Rectal smooth muscle tissue (tissue), 1 donor: ENCODE measurements around the gene FSTL4.

Source experiments
- H3K27ac ChIP-seq: one replicate; pipeline ENCODE4 v1.7.0; 2013; ENCODE audit warnings: low read depth, low read length, inconsistent platforms
- H3K27me3 ChIP-seq: one replicate; pipeline ENCODE4 v1.7.0; 2013; ENCODE audit warnings: low read length; ENCODE audit not compliant: control insufficient read depth, insufficient read depth
- H3K36me3 ChIP-seq: one replicate; pipeline ENCODE4 v1.7.0; 2013; ENCODE audit warnings: low read length; ENCODE audit not compliant: control insufficient read depth, insufficient read depth
- H3K4me1 ChIP-seq: one replicate; pipeline ENCODE4 v1.7.0; 2013; ENCODE audit warnings: low read length; ENCODE audit not compliant: control insufficient read depth, insufficient read depth
- H3K4me3 ChIP-seq: one replicate; pipeline ENCODE4 v1.7.0; 2013; ENCODE audit warnings: low read length
- H3K9ac ChIP-seq: one replicate; pipeline ENCODE4 v1.7.0; 2013; ENCODE audit warnings: low read length

Gene FSTL4

GRCh38 chr5:133421806-133422205 is 190.5 kb downstream of the FSTL4 start:
- Histone ChIP-seq H3K36me3 (no peaks in the 10 kb centered on the region), H3K9ac (no peak overlapping the region), H3K4me1 (no peaks in the 10 kb centered on the region), H3K27me3 (no peaks in the 10 kb centered on the region), H3K27ac (no peak overlapping the region), H3K4me3 (no peak overlapping the region)

DNA sequence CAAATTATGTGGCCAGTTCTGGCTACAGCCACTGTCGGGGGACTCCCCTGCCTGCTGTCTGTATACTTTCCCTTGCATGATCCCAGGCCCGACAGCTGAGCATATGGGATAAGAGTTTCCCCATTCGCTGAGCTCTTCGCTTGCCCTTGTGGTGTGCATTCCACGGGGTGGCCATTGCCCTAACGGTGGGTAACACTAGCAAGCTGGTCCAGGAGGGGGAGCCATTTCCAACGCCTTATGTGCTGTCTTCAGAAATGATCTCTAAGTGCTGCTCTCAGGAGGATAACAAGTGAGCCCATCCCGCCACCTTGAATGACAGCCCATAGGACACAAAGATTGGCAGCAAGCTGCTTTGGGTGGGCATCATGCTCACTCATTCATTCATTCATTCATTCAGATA is 190.9 kb downstream of the FSTL4 start:
- Histone ChIP-seq H3K9ac (no peak overlapping the region), H3K27me3 (no peaks in the 10 kb centered on the region), H3K27ac (no peak overlapping the region), H3K4me3 (no peak overlapping the region), H3K36me3 (no peaks in the 10 kb centered on the region), H3K4me1 (no peaks in the 10 kb centered on the region)

DNA sequence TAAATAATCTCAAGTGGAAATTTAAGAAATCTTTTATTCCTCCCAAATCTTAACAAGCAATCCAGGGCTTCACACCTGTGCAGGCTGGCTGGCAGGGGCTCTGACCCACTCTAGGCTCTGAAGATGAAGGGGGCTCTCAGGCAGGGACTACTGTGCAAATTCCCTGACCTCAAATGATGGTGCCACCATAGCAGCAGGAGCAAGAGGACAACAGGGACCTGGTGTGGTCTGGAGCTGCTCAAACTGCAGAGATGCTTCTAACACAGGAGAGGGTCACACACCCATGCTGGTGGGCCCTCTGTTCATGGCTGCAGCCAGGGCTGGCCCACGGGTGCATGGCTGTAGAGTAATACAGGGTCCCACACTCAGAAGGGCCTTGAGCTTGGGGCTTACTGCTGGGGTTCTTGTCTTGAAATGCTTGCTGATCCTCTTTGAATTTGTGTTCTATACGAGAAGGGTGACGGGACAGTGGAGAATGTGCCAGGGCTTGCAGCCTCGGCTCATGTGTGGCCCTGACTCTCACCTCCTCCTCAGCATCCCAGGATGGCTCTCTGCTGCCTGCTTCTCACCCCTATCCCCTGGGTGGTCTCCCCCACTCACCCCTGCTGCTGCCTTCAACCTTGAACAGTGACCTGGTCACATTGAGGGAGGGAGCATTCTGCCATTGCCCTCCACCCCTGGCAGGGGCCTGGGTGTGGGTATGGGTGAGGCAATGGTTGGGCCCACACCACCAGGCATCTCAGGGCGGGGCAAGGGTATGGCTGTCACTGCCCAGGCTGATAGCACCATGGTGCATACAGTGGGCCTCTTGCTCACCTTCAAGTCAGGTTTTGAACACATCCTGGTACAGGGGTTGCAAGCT is 191.7 kb downstream of the FSTL4 start:
- no peaks in the 10 kb centered on the region for H3K36me3 ChIP-seq
- no peak overlapping the region for H3K27ac ChIP-seq
- H3K4me3 ChIP-seq, result no peak overlapping the region
- H3K4me1 ChIP-seq, result no peaks in the 10 kb centered on the region
- no peaks in the 10 kb centered on the region for H3K27me3 ChIP-seq
- no peak overlapping the region for H3K9ac ChIP-seq

DNA sequence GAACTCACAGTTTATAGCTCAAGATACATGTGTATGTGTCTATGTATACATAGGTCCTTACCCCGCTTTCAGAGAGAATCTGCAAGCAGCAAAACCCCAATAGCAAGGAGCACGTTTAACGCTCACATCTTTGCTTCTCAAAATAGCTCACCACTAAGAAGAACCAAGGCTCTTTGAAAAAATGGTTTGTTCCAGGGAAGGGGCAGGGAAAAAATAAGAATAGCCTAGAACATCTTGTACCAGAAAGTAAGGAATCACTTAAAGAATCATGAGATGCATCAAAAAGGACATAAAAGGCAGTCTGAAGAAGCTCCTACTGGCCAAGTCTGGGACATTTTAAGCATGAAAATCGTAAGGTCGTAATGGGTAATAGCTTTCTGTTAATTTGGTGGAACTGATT is 196.4 kb downstream of the FSTL4 start:
- Histone ChIP-seq H3K27me3 (no peaks in the 10 kb centered on the region), H3K9ac (no peak overlapping the region), H3K4me1 (no peaks in the 10 kb centered on the region), H3K27ac (no peak overlapping the region), H3K4me3 (no peak overlapping the region), H3K36me3 (no peaks in the 10 kb centered on the region)

DNA sequence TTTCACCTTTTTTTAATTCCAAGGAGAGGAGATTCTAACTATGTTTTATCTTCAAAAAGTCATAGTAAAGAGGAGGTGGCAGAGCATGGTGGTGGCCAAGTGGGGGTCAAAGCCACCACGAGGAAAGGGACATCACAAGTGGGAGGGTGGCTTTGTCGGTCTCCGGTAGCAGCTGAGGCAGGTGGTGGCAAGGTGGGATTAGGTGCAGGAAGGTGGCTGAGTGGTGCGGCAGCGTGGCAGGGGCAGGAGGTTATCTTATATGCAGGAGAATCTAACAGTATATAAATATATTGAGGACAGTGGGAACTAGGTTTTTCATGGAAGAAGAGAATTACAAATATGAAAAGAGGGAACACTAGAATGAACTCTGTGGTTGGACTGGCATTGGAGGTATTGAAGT is 196.8 kb downstream of the FSTL4 start:
- Histone ChIP-seq H3K36me3 (no peaks in the 10 kb centered on the region), H3K27ac (no peak overlapping the region), H3K27me3 (no peaks in the 10 kb centered on the region), H3K9ac (no peak overlapping the region), H3K4me3 (no peak overlapping the region), H3K4me1 (no peaks in the 10 kb centered on the region)

GRCh38 chr5:133412661-133413060 is 199.7 kb downstream of the FSTL4 start:
- no peaks in the 10 kb centered on the region for H3K27me3 ChIP-seq
- no peaks in the 10 kb centered on the region for H3K36me3 ChIP-seq
- no peaks in the 10 kb centered on the region for H3K4me1 ChIP-seq
- H3K9ac ChIP-seq, result no peak overlapping the region
- no peak overlapping the region for H3K27ac ChIP-seq
- H3K4me3 ChIP-seq, result no peak overlapping the region

- Histone ChIP-seq H3K4me3 (no peak overlapping the region), H3K9ac (no peak overlapping the region), H3K27me3 (no peaks in the 10 kb centered on the region), H3K4me1 (no peaks in the 10 kb centered on the region), H3K36me3 (no peaks in the 10 kb centered on the region), H3K27ac (no peak overlapping the region)
Observed at GRCh38 chr5:133410335-133410828, 202.0 kb downstream of the FSTL4 start.

DNA sequence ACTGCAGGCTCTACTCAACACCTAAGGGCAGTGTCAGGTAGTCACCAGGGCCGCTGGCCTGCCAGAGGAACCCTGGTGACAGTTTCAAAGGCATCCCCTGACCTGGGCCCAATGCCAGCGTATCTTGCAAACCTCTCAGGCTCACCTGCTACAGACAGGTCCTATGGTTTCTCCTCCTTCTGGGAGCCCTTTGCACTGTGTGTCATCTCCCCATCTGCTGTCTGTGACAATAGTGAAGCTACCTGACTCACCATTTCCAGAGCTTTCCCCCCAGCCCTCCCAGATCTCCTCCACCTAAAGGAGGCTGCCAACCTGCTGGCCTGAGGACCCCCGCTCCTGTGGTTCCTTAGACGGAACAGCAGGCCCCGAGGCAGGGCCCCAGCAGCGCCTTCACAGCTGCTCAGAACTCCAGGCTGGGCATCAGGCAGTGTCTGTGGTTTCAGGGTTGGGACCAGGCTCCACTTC is 203.1 kb downstream of the FSTL4 start:
- H3K4me1 ChIP-seq, result no peaks in the 10 kb centered on the region
- H3K9ac ChIP-seq, result no peak overlapping the region
- H3K4me3 ChIP-seq, result no peak overlapping the region
- no peaks in the 10 kb centered on the region for H3K27me3 ChIP-seq
- no peaks in the 10 kb centered on the region for H3K36me3 ChIP-seq
- no peak overlapping the region for H3K27ac ChIP-seq

DNA sequence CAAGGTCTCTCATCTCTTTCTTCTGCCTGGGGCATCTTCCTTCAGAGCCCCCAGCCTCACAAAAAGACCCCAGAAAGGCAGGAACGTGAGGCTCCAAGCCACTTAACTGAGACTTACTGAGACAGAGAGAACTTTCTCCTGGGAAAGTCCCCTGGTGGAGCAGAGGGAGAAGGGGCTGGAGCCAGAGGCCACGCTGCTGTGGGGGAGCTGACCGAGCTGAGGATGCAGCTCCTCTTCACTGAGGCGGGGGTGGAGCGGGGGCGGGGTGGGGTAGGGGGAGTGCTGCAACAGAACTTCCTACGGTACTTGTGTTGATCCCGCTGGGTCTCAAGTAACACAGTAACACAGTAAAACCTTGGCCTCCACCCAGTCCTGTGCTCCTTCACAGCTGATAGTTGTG is 204.0 kb downstream of the FSTL4 start:
- Histone ChIP-seq H3K4me1 (no peaks in the 10 kb centered on the region), H3K27ac (no peak overlapping the region), H3K4me3 (no peak overlapping the region), H3K36me3 (no peaks in the 10 kb centered on the region), H3K9ac (no peak overlapping the region), H3K27me3 (no peaks in the 10 kb centered on the region)

- H3K27me3 ChIP-seq, result no peaks in the 10 kb centered on the region
- no peaks in the 10 kb centered on the region for H3K36me3 ChIP-seq
- no peak overlapping the region for H3K9ac ChIP-seq
- H3K4me1 ChIP-seq, result no peaks in the 10 kb centered on the region
- H3K4me3 ChIP-seq, result no peak overlapping the region
- no peak overlapping the region for H3K27ac ChIP-seq
Observed at GRCh38 chr5:133406977-133407632, 205.2 kb downstream of the FSTL4 start.

DNA sequence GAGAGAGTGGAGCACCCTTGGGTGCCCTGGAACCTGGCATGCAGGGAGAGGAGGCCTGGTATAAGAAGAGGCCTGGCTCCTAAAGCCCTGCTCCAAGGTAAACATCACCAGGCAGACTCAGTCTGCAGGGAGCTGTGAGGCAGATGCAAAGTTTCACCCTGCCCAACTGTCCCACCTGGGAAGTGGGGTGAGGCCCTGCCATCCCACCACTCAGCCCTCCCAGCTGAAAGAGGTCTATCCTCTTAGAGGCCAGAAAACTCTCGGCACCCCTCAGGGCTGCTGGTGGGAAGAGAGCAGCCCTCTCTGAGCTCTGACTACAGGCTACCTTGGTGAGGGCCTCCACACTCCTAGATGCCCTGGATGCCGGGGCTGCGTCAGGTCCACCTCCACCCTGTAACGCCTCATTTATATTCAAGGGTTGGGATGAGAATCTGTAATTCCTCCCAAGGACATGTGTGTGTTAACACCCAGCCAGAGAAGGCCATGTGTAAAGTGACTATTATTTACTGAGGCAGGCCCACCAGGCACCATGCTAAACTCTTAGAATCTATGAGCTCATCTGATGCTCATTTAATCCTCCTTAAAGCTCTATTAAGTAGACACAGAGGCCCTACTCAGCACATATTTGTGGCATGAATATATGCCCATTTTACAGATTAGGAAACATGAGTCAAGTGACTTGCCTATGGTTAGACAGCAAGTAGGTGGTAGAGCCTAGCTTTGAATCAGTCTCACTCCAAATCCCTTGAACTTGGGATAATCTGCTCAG is 205.9 kb downstream of the FSTL4 start:
- Histone ChIP-seq H3K36me3 (no peaks in the 10 kb centered on the region), H3K4me1 (no peaks in the 10 kb centered on the region), H3K27ac (no peak overlapping the region), H3K27me3 (no peaks in the 10 kb centered on the region), H3K4me3 (no peak overlapping the region), H3K9ac (no peak overlapping the region)

DNA sequence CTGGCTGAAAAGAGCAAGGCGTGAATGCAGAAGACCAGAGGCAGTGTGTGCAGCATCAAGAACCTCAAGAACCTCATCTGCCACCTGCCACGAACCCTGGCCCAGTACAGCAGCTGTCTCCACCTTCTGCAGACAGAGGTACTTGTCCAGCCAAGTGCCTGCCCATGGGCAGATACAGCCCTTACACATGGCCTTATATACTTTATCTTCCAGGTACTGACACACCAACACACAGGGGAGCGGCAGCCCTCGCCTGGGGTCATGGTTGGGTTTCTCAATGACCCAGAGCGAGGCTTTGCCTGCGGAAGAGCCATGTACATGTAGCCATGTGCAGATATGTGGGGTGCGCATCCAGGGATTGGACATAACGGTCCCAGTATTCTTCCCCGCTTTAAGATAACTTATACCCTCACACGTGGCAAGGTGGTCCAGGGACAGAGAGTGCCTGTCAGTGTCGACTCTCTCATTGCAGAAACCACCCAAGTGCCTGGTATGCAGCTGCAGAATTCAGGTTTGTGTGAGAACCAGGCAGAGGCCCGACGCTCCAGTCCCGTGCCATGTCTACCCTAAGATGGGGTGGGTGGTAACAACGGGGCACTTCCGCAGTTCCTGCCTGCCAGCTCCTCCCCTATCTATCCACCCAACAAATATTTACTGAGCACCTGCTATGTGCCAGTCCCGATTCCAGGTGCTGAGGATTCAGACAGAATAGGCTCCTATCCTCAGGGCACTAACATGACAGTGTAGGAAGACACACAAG is 206.9 kb downstream of the FSTL4 start:
- H3K4me3 ChIP-seq, result no peak overlapping the region
- H3K4me1 ChIP-seq, result no peaks in the 10 kb centered on the region
- no peak overlapping the region for H3K9ac ChIP-seq
- no peaks in the 10 kb centered on the region for H3K36me3 ChIP-seq
- no peaks in the 10 kb centered on the region for H3K27me3 ChIP-seq
- no peak overlapping the region for H3K27ac ChIP-seq
